EL (cell line): ENCODE measurements around the gene BCL2.

ENCODE experiments used
- DNase-seq: peaks from one replicate; pipeline ENCODE4 v3.0.0-alpha.2; 2016

BCL2 gene

DNA sequence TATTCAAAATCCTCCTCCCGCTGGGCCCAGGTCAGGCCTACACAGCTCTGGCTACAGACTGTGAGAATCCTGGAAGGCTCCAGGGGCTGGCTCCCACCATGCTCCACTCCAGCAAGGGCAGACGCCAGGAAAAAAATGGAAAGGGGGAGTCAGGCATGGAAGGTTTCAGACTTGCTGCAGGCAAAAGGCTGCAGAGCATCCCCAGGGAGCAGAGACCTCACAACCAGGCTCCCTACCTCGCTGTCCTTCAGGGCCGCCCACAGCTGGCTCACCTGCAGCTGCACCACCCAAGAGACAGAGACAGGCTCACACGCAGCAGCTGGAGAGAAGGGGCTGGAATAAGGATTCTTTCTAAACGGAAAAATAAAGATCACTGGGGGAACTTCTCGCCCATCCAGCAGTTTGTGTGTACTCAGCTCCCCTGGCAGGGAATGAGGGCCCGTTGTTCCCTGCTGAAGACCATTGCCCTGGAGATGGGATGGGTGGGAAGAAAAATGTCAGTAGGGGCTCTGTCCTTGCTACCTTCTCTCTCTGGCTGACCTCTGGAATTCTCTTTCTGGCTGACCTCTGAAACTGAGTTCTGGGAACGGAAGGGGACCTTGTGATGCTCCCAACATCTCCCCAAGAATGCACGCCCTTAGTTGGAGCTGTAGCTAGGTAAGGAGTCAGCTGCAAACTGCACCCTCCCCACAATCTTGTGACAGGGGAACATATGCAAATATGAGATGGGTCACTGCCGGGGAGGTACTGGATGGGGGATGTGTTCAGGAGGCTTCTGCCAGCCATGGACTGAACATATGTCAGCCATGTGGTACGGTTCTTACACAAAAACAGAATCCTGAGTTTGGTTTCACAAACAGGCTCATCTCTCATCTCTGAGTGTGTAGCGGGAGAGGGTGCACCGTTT is 34.5 kb downstream of the BCL2 start:
- no peak for DNase-seq

DNA sequence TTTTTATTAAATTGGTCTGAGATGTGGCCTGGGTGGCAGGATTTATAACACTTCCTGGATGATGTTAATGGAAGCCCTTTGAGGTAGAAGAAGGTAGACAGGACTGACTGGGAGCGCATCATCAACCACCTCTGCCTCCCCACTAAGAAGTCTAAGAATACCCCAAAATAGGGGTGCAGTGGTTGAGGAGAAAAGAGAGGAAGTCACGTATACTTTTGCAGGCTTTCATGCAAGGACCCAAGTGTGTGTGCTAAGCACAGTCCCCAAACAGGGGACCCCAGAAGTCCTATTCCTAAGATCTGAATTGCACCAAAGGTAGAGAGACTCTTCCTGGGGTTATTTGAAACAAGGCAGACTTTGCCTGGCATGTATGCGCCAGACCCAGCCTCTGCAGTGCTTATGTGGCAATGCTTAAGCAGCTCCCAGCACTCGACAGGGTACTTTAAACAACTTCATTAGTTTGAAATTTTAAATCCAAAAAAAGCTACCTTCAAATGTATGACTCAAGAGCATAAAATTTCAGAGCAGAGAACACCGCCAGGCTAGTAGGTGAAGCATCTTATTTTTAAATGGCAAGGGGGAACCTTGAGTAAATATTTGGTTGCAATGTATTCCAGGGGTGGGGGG is 35.3 kb downstream of the BCL2 start:
- no peak for DNase-seq

DNA sequence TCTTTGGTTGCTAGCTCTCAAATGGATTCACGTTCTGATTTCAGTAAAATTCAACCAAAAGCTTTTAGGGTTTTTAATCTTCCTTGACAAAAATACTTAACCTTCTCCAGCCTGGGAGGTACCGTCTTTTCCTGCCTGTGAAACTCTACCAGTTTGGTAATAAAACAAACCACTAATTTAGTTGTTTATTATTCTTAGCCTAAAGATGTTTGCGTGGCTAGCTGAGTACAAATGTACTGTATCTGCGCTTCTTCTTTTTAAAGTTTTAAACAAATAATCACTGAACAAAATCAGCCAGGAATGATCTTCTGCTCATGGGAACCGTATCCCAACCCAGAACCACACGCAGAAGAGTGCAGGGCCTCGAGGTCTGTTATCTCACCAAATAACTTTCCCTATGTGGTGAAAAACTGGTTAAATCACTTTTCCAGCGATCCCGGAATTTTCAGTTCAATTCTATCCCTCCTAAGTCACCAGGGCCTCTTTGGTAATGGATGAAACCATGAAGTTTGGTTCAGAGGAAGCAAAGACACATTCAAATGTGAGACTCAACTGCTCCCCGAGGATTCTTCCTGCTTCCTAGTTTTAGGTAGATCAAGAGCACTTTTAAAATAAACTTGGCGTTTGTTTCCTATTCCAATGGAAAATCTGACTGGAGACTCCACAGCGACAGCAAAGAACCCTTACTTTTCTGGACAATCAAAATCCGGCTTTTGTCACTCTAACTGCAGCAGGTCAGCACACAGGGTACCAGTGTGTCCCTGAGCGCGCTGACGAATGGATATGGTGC is 36.1 kb downstream of the BCL2 start:
- DNase-seq: no peak

DNA sequence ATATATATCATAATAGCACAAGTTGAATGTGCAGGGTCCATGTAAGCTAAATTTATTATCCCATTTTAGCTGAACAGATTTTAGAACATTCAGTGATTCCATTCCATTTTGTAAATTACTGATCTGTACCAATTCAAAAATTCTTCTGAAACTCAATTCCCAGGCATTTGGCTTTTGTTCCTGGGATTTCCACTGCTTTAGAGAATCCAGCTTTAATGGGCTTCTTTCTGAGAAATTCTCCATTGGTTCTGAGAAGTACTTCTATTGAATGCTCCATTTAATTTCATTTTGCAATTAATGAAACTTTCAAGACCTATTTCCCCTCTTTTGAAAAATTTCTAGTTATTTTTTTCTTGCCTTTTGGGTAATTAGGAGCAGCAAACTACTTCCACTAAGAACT is 36.8 kb downstream of the BCL2 start:
- no peak for DNase-seq

DNA sequence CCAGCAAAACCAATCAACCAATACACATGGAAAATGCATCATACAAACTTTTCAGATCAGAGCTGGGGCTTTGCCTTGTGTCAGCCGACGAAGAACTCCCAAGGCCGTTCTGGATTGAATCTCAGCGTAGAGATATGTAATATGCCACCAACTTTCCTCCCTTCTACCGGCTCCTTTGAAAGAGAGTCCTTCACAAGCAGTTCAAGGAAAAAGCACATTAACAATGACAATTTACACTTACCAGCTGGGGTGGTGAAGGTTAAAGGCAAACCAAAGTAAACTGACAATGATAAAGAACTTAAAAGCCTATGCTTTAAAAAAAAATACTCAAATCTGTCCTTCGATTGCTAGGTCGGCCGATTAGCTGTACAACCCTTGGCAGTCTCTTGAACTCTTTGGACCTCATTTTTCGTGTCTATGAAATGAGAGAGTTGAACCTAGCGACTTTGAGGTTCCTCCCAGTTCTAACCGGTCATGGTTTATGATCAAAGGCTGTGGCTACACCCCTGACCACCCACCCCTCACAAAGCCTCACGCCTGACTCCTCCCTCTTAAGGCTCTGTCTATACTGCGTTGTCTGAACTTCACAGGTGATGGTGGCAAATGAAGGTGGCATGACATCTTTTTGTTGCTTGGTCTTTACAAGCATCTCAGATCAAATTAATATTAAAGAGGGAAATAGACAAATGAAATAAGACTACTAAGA is 46.2 kb downstream of the BCL2 start:
- DNase-seq: no peak

DNA sequence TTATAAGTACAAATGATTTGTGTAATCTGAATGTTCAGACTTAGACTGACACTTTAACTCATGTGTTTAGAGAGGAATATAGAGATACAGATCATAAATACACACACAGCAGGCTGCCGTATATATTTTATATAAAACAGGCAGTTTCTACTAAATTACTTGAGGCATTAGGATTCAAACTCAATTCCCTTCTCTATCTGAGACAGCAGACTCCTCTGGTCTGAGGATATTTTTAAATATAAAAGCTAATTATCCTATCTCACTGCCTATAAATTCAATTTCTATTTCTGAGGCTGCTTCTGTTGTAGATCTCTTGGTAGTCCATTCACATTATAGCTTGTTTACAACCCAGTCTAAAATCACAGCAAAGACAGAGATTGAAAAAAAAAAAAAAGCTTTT is 46.9 kb downstream of the BCL2 start:
- DNase-seq: no peak

DNA sequence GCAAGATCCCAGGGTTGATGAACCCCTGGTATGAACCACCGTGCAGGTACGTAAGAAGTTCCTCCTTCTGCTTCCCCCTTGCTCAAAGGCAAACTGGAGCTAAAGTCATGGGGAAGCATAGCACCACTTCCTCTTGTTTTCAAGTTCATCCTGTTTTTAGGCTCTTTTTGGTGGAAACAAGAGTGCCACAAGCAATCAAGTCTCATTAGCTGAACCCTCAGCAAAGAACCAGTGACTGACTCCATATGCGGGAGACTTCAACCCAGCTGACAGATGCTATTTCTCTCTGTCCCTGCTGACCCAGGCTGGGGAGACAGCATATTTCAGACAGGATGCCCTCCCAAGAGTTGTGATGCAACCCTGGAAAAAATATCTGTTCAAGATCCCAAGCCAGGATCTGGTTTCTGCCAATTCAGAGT is 47.7 kb downstream of the BCL2 start:
- DNase-seq: no peak

DNA sequence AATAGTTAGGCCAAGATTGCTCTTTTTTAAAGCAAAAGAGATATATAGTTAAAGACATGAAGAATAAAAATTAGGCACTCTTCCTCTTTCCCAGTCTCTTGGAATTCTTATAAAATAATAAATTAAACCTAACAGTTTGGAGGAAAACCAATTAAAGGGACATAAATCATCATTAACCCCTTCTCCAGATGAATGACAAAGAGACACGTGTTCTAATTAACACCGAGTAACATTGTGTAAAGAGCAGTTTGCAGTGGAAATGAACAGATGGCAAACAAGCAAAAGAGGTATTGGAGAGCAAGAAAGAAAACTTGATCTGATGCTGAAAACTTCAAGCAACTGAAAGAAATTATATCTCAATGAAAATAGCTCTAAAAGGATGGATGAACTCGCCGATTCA is 48.4 kb downstream of the BCL2 start:
- DNase-seq: no peak

DNA sequence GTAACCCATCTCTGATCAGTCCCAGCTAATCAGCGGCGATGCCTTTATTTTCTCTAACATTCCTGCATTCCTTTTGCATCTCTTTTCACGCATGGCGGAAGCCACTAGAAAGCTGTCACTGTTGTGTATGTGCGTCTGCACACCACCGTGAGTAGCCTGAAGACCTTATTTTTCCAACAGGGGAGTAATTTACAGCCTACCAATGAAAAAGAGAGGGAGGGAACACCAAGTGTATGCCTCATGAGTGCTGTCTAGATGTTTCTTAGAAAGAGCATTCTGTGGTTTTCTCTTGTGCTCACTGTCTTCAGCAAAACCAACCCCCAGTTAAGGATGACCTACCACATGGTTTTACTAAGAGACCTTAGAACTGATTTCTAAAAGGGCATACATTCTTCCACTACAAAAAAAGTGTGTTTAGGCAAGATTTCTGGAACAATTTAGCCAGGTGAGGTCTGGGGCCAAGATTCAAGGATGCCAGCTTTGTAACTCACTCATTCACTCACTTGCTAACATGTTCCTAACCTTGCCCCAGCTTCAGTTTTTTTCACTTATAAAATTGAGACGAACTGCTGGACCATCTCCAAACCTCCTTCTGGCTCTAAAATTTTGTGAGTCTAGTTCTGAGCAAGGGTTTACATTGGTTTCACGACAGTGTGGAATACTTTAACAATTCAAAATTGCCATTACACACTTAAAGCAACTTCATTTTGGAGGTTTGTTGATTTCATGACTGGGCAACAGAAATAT is 51.4 kb downstream of the BCL2 start:
- DNase-seq: no peak

DNA sequence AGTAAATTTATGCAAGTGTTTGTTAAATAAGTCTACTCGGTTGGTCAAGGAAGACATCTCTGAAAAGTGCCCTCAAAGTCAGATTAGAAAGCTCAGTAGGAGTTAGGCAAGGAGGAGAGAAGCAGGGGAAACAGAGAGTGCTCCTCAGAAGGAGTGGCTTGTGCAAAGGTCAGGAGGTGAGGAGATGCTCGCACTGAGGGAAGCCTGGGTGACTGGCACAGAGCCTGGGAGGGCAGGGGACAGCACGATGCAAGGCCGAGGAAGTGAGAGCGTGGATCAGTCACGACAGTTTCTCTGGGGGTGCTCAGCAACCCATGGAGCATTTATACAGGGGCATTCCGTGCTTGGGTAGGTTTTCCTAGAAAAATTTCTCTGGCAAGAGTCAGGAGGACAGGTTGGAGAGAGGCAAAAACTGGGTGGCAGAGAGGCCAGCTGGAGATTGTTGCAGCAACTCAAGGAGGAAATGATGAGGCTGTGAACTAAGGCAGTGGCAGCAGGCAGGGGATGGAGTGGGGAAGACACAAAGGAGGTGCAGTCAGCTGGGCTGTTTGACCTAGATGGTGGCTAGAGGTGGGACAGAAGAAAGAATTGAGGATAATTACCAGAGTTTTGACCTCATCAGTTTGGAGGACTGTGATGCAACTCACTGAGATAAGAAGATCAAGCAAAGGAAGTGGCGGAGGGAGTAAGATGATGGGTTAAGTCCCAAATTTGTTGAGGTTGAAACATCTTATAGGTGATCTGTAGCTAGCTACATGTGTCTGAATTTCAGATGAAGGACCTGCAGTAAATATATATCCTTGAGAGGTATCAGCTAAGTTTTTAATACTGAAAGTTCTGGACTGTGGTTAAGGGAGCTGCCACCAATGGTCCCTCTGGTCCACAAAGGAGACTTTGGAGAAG is 52.4 kb downstream of the BCL2 start:
- DNase-seq: no peak

DNA sequence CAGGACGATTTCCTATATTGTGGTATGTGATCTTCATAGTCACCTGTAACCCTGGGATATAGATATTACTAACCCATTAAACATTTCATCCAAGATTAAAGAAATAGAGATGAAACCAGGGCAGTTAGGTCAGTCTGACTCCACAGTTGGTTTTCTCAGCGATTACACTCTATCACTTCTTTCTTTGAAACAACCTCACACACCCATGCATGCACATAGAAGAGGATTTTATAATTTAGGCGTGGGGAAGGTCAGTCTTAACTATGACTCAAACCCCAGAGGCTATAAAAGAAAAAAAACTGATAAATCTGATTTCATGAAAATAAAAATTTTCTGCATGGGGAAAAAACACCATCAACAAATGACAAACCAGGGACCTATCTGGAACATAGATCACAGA is 54.2 kb downstream of the BCL2 start:
- no peak for DNase-seq

DNA sequence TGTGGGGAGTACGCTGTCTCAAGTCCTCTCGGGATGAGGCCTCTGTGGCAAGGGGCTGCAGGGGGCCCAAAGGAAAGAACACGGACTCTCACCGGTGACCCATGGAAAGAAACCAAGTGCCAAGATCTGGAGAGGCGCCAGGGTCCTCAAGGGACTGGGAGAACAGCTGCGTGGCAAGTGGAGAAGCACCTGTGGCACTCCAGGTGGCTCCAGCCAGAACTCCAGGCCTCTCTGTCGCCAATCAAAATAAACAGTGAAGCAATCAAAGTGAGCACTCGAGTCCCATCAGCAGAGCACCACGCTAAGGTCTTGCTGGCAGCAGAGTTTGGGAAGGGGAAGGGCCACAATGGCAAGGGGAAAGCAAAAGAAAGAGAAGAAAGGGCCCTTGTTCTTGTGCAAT is 54.7 kb downstream of the BCL2 start:
- no peak for DNase-seq

DNA sequence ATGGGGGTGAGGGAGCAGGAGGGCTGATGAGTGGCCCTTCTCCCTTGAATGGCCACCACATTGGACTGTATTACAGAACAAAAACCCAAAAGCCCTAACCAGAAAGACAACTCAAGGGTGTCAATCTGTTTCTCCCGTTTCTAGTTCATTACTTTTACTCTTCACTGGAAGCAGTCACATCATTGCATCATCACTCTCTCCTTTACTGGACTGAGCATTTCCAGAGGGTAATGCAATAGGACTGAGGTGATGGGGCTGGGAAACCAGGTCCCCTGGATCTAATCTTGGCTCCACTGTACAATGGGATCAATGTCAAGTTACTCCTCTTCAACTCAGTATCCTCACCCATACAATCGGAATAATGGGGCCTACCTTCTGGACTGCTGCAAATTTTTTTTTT is 56.1 kb downstream of the BCL2 start:
- DNase-seq: no peak

DNA sequence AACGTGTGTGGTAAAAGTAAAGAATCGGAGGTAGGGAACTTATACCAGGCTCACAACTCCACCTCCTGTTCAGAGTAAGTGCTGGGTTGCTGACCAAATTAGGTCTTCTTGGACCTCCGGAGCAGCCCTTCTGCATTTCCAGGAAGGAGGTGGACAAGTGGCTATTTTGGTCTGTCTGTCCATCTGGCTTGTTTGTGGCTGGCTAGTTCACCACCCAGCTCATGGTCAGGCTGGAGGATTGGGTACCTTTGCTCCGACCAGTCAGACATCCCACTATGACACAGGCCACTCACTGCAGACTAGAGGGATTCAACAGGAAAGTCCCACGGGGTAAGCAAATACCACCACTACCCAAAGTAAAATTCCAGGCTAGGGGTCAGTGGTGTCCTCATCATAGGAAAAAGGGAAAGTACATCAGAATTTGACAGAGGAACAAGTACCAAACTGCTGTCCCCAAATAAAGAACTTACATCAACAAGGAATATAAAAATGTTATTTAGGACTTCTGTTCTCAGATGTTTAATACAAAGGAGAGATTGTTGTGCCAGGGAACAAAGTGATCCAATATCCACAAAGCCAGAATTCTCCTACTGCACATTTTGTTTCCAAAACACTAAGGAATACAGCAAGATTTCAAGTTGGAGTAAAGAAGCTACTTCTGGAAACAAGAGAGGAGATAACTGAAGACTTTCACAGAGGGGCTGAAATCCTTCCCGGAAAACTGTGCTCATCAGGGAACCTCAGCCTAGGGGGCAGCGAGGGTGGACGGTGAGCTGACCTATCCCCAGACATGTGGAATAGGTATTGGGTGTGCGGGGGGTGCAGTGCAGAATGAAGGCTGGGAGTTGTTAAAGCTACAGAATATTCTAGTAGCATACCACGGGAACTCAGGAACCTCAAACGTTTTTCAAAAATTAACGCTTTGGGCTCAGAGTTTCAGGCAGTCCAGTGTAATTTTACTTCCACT is 56.9 kb downstream of the BCL2 start:
- DNase-seq: no peak

DNA sequence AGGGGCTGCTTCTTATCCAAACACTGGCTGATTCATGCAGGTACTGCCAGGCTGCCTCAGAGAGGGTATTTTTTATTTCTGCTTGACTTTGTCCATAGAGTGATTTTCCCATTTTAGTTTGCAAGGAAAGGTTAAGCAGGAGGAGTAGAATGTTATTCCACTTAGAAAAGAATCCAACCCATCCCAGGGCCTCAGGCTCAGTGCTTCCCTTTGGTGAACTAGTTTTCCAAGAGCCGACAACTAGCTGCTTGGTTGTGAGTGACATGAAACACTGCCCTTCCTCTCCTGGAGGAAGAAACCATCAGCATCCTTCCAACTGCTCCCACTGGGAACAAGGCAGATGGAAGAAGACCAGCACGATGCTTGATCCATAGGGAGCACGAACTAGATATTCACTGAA is 58.5 kb downstream of the BCL2 start:
- DNase-seq: no peak

DNA sequence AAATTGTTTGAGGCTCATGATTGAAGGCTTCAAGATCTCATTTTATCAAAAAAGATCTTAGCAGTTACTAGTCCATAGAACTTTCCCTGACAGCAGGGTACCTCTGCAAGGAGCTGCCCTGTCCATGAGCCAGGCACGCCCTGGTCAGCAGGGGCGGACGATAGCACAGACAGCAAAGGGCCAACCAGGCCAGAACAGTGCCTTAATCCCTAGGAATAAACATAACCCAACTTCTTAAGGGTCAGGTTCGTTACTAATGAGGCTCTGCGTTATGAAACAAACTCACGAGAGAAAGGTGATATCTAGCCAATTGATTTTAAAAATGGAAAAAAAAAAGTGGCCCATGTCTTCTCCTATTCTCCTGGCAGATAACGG is 59.2 kb downstream of the BCL2 start:
- DNase-seq: no peak

DNA sequence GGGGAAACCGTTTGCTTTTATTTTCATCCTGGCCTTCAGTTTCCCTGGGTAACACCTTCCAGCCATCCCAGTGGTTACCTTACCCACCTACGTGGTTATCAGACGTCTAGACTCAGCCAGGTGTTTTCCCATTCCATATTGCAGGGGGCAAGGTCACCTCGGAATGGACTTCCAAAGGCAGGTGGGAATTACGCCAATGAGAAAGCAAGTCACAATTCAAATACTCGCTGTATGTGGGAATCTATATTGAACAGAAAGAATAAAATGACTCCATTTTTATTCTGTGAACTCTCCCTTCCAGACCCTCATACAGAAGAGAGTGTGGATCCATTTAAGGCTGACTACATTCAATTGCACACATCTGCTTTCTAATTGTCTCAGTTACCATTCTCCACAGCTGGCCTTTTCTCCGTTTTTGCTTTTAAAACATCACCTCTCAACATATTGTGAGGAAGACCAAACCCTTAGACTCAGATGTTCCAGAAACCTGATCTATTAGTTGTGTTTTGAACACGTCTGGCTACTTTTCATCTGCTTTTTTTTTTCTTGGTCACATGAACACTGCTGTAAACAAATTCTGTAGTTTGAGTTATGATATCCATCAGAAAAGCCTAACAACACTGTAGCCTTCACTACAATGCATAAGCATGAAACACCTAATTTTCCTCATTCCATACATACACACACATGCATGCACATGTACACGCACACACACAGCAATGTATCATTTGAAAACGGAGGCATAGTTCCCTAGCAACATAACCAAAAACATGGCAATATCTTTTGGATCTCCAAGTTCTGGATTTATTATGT is 59.8 kb downstream of the BCL2 start:
- DNase-seq: no peak

DNA sequence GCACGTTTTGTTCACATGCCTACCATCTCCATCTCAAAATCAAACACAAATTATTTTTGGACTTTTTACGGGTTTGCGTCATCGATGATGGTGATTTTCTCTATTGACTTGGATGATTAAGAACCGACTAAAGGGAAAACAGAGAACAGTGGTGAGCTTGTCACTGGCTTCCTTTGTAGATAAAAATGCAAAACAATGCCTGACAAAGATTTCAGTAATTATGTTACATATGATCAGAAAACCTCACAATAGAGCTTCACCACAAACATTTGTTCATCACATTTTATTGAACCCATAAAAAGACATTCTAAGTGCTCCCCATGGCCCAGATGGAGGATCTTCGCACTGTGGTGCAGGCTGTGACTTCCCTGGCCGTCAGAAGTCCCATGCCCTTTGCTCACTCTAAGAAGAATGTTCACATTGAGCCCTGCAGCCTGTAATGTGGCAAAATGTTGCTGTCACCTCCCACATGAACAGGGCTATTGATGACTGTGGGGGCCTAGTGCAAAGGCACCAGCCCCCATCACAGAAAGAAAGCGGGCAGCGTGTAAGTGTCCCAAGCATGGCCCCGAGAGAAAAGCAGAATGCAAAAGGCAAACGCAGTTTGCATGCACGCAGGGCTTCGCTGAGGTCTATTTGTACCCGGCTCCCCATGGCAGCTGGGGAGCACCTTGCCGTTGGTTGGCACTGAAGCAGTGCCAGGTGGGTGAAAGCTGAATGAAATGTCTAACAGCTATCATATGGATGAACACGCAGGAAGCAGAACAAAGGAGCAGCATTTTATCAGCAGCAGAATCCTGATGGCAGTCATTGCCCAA is 60.6 kb downstream of the BCL2 start:
- DNase-seq: no peak
